CD1c-positive myeloid dendritic cell (primary cell): ENCODE results near the gene MAEL.
A peak's percentile ranks its signal among the peaks of the same experiment; 100 is the strongest.

Experiments
- DNase-seq: peaks from one replicate; pipeline ENCODE4 v3.0.0-alpha.2; 2016; ENCODE audit errors: extremely low spot score

MAEL gene

GRCh38 chr1:166988974-166989515 lies at the start of gene MAEL:
Gene MAEL, plus strand, starts transcription at chr1:166989280. Its CDS starts 73 bp downstream, at chr1:166989353.
- DNase-seq: no peak

GRCh38 chr1:166939741-166940375 lies 49.2 kb upstream of the MAEL start:
- no peak for DNase-seq

GRCh38 chr1:166944186-166944967 lies 44.7 kb upstream of the MAEL start:
- no peak for DNase-seq

GRCh38 chr1:166947398-166948043 lies 41.6 kb upstream of the MAEL start:
- peak; percentile 7 for DNase-seq

GRCh38 chr1:166948856-166949350 lies 40.2 kb upstream of the MAEL start:
- DNase-seq: no peak

GRCh38 chr1:166950156-166950555 lies 38.9 kb upstream of the MAEL start:
- no peak for DNase-seq

- no peak for DNase-seq
Measured at GRCh38 chr1:166951050-166951449, 38.0 kb upstream of the MAEL start.

- DNase-seq: no peak
Measured at GRCh38 chr1:166952002-166952746, 36.9 kb upstream of the MAEL start.

GRCh38 chr1:166953491-166953890 lies 35.6 kb upstream of the MAEL start:
- DNase-seq: no peak

- DNase-seq: no peak
Measured at GRCh38 chr1:166956057-166956850, 32.8 kb upstream of the MAEL start.

GRCh38 chr1:166956872-166957271 lies 32.2 kb upstream of the MAEL start:
- DNase-seq: no peak

GRCh38 chr1:166960858-166961474 lies 28.1 kb upstream of the MAEL start:
- no peak for DNase-seq

- no peak for DNase-seq
Measured at GRCh38 chr1:166969074-166969677, 19.9 kb upstream of the MAEL start.

GRCh38 chr1:166971252-166971651 lies 17.8 kb upstream of the MAEL start:
- DNase-seq: no peak

GRCh38 chr1:166972193-166972592 lies 16.9 kb upstream of the MAEL start:
- DNase-seq: no peak

- no peak for DNase-seq
Measured at GRCh38 chr1:166972826-166973225, 16.3 kb upstream of the MAEL start.

- peak; percentile 13 for DNase-seq
Measured at GRCh38 chr1:166974647-166975345, 14.3 kb upstream of the MAEL start.

GRCh38 chr1:166975361-166976129 lies 13.5 kb upstream of the MAEL start, which contains the start of gene ILDR2:
Gene ILDR2, minus strand, starts transcription at chr1:166975540. Its CDS starts 272 bp downstream, at chr1:166975268.
- DNase-seq: peak; percentile 60
